T47D (cell line): ENCODE results near the gene G3BP1.
"Not testable (repeated sequence)": the region's sequence is repeated elsewhere in the genome, so short reads cannot be mapped to it uniquely, and the experiment has no call there.

Experiments
- DNase-seq, 2 experiments: peaks; one replicate each; pipeline versions ENCODE4 v3.0.0 to v3.0.0-alpha.2; 2011 to 2012; ENCODE audit warnings: low read depth in 1 of 2, low spot score in 1 of 2
- JUND ChIP-seq: IDR thresholded peaks from 2 replicates; pipeline ENCODE4 v1.6.1; 2012; ENCODE audit warnings: low read depth
- in situ Hi-C: cut with HindIII; loops from 2 replicates; pipeline ENCODE4 v1.10.0; 2016; ENCODE audit warnings: low sequenced_read_pairs, low pct_unique_long_range_greater_than_20kb

G3BP1 gene

DNA sequence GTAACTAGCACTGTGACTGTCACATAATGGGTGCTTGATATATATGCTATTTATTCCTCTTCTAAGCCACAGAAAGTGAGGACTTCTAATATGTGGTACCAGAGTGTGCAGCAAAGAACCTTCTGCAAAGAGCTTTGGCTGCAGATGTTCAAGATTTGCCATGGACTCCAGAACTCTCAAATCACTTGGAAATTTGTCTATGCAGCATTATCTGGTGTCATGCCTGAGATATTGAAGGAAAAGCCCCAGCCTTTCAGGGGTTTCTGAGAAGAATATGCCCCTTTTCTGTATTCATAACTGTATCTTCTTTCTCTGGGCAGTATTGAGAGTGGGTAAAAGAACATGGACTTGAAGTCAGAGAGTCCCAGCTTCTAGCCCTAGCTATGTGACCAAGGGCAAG, 4.8 kb upstream of the G3BP1 start:
- no peak for TF ChIP-seq JUND
- in situ Hi-C loops = no loop called here
- DNase-seq = no peak

DNA sequence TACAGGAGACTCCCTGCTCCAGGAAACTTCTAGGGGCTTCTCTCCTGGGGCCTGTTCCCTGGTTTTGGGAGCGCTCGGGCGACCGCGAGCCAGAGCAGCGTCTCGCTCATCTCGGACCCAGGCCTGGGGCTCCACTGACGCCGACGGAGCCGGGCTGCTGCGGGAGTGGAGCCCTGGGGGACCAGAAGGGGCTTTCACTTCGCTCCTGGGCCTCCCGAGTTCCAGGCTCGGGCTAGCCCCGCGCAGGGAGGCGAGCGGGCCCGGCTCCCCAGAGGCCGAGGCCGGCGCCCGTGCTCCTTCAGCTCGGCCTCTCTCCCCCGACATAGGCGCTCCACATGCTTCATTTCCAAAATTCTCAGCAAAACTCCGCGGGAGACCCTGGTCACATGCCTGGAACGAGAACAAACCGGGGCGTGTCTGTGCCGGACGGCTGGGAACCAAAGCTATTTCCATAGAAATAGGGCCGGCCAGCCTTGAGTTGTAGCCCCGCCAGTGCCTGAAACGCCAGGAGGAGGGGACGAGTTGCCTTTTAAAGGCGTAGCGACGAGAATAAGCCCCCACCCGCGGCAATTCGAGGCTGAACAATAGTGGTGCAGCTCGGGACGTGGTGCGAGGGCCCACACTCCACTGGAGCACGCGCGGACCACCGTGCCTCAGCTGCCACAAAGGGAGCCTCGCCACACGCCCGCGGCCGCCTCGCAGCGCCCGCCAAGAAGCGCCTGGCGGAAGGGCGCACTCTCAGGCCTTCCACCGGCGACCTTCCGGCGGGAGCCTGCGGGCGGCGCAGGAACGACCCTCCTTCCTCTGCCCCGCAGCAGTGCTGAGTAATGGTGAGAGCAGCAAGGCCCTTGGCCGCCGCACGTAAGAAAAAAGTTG, 1.1 kb upstream of the G3BP1 start:
- in situ Hi-C loops = no loop called here
- DNase-seq = peak in 1 of 2 experiments; percentile 51
- TF ChIP-seq JUND = no peak

DNA sequence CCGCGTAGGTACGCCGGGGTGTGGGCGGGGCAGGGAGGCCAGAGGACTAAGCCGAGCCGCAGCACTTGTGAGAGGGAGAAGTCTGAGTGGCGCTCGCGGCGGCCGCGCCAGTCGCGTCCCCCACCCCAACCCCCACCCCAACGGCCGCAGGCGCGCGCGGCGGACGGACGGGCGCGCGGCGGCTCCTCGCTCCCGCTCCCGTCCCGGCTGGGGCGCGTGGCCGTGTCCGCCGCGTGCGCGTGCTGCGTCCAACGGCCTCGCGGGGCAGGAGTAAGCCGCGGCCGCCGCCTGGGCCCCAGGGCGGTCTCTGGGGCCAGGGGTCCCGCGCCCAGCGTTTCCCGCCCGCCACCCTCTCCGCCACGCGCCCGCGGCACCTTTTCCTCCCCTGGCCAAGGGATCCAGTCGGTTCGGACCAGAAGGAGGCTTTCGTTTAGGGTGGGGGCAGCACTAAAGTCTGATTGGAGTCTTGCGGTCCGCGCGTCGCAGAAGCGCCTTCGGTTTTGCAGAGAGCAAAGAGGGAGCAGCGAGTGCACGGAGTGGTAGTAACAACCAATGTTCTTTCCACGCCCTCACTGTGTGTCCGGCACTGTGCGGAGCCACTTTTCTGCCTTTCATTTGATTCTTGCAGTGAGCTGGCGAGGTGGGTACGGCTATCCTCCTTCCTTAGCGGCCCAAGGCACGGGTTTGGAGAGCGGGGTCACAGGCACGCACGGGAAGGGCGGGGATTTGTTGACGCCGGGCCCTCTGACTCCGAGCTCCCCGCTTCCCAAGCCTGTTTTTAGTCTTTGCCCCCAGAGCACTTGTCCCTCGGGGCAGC, 483 bp downstream of the G3BP1 start:
- in situ Hi-C loops = no loop called here
- TF ChIP-seq JUND = no peak
- DNase-seq = peak; percentile 50 to 61

DNA sequence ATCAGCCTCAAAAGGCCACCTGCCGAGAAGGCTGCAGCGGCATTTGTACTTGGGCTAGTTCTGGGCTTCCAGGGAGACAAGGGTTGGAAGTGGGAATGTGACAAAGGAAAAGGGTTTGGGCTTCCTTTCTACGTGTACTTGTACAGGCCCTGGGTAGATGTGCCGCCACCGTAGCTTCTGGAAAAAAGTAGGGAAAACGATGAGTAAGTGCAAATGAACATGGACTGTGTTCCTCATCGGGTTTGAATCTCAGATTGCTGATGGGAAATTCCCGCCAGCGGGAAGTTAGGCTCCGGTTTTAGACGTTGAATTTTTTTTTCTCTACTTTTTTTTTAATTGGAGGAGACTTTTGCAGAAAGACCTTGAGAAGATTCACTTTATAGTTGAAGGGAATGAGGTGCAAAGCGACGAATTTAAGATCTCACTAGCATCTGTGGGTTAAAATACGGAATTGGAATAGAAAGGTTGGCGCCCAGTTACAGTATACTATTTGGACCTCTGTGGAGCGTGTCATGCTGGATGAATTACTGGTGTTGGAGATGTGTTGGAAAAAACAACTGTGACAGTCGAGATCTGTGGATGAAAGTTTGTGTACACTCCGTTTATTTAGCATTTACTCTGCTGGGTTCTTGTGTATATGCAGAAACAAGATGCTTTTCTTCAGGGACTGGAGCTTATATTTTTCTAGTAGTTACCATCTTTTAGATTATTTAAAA, 1.2 kb downstream of the G3BP1 start:
- no peak for DNase-seq
- TF ChIP-seq JUND = no peak
- in situ Hi-C loops = no loop called here

DNA sequence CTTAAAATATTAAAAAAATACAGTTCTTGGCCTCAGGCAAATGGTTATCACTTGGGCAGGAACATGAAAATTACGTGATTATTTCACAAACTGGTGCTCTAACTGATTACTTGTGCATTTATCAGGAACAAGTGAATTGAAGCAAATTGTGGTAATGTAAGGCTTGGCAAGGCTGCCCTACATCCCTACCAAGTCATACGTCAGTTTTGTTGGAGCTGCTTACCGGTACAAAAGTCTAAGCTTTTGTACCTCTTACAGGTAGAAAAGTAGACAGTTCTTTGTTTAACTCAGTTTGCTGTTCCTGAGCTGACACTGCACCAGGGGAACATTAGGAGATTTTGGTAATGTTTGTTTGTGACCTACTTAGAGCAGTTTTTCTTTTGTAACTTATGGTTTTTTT, 2.2 kb downstream of the G3BP1 start:
- in situ Hi-C loops = no loop called here
- no peak for DNase-seq
- TF ChIP-seq JUND = no peak

DNA sequence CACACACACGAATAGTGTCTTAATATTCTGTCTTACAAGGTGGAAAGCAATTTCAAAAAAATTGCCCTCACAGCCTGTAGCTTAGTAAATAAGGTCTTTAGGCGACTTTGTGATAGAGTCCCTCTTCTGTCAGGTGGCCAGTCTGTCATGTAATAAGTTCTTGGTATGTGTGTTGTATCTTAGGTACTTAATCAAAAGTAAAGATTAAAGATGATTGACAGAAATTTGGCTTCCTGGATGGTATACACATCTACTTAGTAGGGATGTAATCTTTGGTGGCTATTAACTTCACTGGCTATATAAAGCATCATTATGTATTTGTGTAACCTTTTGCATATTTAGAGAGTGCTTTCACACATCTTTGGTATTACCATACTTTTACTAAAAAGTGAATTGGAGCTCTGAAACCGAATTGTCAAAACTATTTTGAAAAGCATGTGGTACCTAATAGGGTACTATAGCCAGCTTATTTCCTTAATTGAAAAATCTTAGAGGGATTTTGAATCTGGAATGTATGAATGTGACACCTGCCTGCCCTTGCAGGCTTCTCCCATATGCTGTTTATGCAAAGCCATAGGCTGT, 3.4 kb downstream of the G3BP1 start:
- in situ Hi-C loops = no loop called here
- no peak for DNase-seq

DNA sequence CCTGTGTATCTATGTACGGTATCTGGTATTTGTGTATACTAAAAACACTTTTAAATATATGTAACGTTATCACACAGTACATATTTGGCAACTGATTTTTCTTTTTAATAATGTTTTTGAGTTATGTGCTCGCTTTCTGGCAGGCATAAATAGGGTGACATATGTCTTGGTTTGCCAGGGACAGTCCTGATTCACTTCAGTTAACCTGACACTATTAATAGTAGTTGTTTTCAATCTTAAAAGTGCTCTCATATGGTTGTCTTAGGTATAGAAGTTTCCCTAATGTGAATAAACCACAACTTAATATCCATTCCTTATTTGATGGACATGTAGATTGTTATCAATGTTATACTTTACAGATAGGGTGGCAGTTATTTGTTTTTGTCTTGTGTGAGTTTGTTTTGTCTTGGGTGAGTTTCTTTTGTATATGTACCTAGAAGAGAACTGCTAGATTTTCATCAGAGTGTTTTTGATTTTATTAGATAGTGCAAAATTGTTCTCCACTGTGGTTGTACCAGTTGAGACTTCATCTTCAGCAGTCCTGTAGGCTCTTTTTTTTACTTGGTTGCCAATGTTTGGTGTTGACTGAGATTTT, 7.9 kb downstream of the G3BP1 start:
- in situ Hi-C loops = no loop called here
- TF ChIP-seq JUND = peak; percentile 84; the same call in 1 of the 2 replicates
- peak in 1 of 2 experiments; percentile 46 for DNase-seq

More for the DNA sequence above, 3.4 kb downstream of the G3BP1 start:
- no peak for TF ChIP-seq JUND

DNA sequence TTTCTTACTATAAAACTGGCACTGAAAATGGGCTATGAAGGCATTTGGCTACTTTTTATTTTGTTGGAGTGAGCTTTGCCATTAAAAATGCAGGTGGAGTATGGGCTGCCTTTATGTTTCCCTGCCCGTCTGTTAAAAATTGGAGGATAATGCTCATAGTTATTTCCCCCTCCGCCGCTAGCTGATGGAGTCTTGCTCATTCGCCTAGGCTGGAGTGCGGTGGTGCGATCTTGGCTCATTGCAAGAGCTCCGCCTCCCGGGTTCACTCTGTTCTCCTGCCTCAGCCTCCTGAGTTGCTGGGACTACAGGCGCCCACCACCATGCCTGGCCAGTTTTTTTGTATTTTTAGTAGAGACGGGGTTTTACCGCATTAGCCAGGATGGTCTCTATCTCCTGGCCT, 8.6 kb downstream of the G3BP1 start:
- TF ChIP-seq JUND = no peak
- in situ Hi-C loops = no loop called here
- DNase-seq = no peak

DNA sequence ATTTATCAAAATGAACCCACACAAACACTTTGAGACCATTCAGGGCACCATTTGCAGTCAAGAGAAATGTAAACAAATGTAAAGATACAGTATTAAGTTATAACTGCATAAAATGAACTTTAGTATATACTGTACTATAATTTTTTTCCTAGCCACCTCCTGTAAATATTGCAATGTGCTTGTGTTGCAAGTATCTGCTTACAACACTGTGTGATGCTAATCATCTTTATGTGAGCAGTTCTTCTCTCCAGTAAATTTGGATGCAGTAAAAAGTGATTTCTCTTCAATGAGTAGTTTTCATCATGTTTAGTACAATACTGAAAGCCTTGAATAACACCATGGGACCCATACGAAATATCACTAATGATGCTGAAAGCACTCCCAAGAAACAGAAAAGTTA, 9.4 kb downstream of the G3BP1 start:
- in situ Hi-C loops = no loop called here
- DNase-seq = no peak

DNA sequence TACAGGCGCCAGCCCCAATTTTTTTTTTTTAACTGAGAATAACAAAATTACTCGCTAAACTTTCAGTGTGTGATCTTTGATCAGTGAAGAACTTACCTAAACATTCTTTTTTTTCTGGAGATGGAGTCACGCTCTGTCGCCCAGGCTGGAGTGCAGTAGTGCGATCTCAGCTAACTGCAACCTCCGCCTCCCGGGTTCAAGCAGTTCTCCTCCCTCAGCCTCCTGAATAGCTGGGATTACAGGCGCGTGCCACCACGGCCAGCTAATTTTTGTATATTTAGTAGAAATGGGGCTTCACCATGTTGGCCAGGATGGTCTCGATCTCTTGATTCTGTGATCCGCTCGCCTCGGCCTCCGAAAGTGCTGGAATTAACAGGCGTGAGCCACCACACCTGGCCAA, 11.9 kb downstream of the G3BP1 start:
- DNase-seq, in situ Hi-C loops: not testable (repeated sequence)

More for the DNA sequence above, 9.4 kb downstream of the G3BP1 start:
- no peak for TF ChIP-seq JUND

DNA sequence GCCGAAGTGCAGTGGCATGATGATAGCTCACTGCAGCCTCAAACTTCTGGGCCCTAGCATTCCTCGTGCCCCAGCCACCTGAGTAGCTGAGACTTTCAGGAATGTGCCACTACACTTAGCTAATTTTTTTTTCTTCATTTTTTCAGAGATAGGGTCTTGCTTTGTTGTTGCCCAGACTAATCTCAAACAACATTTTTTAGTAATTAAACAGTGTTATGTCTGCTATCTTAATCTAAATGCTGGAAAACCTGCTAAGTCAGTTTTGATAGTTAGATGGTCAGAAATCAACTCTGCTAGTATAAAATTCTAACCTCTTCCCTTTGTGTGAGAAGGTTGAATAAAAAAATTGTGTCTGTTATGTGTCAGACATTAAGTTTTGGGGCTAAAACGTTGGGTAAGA, 12.4 kb downstream of the G3BP1 start:
- in situ Hi-C loops = no loop called here
- TF ChIP-seq JUND = no peak
- no peak for DNase-seq

DNA sequence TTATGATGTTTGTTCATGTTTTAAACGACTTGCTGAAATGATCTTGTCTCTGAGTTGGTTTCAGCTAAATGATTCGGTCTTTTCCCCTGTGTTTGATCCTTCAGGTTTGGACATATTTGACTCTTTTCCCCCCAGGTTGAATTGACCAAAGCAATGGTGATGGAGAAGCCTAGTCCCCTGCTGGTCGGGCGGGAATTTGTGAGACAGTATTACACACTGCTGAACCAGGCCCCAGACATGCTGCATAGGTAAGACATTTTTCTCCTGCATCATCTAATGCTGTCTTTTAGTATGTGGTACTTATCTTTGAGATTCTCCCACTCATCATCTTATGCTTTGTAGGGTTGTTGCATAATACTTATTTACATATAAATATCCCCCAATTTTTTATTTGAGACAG, 14.7 kb downstream of the G3BP1 start:
- TF ChIP-seq JUND = no peak
- peak in 1 of 2 experiments; percentile 20 for DNase-seq
- in situ Hi-C loops = no loop called here
